GM21381 (cell line): ENCODE data around the gene CEP97.
A peak's percentile ranks its signal among the peaks of the same experiment; 100 is the strongest.
"Not testable (repeated sequence)": the region's sequence is repeated elsewhere in the genome, so short reads cannot be mapped to it uniquely, and the experiment has no call there.

Experiments used
- ATAC-seq: cut with Tn5 transposase; IDR thresholded peaks from one replicate; pipeline ENCODE4 v1.9.1; 2021; ENCODE audit warnings: mild to moderate bottlenecking, moderate library complexity; ENCODE audit not compliant: unreplicated experiment

CEP97 gene

DNA sequence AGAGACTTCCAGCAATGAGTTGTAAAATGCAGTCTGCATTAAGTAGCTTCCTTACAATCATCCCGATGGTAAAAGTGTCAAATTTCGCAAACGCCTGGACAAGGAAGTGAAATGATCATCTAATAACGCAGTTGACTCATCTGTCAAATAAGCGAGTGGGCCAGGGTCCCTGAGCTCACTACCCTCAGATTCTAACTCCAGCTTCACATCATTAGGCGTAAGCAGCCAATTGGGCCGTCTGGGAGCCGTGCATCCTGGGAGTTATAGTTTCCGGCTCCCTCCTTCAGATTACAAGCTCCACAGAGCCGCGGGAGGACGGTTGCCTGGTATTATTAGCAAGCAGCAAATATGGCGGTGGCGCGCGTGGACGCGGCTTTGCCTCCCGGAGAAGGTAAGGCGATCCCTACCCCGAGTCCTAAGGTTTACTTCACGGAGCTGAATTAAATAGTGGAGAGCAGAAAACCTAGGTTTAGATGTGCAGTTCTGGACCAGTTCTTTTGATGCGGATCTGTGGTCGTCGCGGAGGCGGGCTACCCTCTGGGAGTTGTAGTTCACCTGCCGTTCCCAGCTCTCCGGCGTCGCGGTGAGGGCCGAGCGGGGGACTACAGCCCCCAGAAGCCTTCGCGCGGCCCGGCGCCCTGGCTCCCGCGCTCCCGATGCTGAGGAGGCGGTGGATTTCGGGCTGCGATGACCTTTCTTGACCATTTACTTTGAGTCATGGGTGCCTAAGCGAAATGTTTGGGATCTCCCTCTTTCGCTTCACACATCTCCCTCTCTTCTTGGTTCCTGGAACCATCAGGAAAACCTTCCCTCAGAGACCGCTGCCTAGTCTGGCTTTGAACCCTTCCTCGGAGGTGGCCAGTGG is at the start of gene CEP97:
Gene CEP97, plus strand, starts transcription at position 286 of the 865 bp plus-strand sequence. Its CDS starts 63 bp downstream, at position 349.
- ATAC-seq = peak; percentile 87

DNA sequence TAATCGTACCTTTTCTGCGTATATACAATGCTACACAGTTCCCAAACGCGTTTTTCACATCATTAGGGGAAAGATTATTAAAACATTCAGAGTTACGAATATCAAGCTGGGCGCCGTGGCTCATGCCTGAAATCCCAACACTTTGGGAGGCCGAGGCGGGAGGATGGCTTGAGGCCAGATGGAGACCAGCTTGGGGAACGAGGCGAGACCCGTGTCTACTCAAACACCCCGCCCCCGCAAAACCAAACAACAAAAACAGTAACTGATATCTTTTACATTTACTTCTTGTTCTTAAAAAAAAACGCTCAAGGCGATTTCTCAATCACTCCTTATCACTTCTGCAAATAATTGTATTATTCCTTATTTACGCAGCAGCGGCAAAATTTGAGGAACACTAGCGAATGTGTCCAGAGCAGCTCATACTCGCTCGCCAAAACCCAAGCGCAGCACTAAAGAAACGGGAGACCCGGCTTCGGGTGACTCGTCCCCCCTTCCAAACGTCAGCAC is 48.7 kb upstream of the CEP97 start:
- no peak for ATAC-seq

- peak; percentile 87 for ATAC-seq
Observed at GRCh38 chr3:101676216-101676764, 48.1 kb upstream of the CEP97 start.

DNA sequence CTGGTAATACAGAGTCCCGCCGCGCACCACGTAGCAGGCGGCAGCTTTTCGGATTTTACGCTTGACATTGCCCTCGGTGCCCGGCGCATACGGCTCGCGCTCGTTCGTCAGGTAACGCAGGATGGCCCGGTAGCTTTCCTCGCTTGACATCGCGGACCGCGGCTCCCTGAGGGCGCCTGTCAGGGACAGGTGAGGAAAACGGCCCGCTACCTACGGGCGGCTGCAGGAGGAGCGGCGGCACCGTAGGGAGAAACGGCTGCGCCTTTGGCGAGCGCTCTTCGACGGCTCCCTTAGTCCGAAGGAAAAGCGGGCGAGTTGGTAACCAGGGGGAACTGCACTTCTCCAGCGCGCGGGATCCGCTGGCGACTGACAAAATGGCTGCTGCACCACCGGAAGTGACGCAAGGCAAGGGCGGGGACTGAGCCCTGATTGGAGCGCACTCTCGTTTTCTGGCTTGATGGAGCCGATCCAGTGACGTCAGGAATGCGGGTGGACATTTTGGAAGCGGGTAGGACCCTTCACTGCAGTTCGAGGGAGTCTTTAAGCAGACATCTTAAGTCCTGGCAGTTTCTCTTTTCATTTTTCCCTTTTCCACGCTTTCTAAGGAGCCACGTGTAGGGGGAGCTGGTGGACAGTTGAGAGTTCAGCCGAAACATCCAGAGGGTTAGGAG is 47.5 kb upstream of the CEP97 start, which contains the start of gene ZBTB11:
Gene ZBTB11, minus strand, starts transcription at position 368 of the 671 bp plus-strand sequence. Its CDS starts 218 bp downstream, at position 150.
- peak; percentile 62 for ATAC-seq

DNA sequence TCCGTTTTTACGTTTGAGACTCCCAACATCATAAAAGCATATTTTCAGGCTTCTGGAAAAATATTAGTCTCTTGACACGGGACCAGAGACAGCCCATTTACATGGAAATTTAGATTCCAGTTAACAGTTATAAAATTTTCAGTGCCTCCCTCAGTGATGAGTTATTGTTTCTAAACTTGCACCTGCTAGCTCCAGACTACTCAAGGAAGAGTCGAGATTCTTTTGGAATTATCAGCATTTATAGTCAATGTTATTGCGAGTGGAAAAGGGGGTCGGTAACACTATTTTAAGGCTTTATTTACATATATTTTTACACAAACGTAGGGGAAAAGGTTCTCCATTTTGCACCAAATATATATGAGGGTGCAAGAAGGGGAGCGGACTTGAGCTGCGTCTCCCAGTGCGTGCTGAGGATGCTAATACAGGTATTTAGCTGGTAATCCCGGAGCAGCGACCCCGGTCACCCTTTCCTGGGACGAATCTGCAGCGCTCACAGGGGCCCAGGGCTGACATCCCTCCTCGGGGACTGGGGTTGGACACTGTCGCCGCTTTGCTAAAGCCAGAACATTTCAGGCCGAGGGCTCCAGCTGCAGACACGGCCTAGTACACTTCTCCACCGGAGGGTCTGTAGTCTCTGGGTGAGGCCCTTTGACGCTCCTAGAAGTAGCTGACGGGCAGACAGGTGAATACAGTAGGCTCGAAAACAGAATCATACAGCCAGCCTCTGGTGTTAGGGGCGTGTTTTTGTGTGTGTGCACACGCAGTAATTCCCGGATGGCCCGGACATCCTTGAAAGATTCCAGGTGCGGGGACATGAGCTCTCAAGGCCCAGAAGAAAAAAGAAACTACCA is 46.8 kb upstream of the CEP97 start:
- ATAC-seq = no peak

DNA sequence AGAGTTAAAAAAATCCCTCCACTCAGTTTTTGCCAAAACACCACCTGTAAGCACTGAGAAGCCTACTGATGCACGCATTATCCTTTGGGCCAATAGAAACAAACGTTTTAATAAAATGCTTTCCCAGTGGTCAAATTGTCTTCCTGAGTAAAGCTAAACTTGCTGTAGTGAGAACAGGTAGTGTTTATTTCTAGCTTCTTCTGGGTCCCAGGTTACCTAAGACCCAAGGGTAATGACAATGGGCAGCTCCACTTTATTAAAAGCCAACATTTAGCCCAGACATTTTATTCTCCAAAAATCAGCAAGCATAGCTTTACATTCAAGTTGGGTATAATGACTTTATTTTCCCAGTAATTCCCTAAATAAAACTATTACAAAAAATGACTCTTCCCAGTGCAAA is 45.6 kb upstream of the CEP97 start:
- not testable (repeated sequence) for ATAC-seq

DNA sequence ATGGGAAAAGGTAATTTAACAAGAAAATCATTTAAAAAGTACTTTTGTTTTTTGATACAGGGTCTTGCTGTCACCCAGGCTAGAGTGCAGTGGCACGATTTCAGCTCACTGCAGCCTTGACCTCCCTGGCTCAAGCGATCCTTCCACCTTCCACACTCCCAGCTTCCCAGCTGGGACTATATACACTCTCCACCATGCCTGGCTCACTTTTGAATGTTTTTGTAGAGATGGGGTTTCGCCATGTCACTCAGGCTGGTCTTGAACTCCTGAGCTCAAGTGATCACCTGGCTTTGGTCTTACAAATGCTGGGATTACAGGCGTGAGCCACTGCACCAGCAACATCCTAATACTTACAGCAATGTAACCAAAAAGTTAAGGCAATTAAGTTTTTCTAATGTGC is 43.9 kb upstream of the CEP97 start:
- ATAC-seq = no peak

- ATAC-seq = no peak
Observed at GRCh38 chr3:101685050-101685400, 39.4 kb upstream of the CEP97 start.

DNA sequence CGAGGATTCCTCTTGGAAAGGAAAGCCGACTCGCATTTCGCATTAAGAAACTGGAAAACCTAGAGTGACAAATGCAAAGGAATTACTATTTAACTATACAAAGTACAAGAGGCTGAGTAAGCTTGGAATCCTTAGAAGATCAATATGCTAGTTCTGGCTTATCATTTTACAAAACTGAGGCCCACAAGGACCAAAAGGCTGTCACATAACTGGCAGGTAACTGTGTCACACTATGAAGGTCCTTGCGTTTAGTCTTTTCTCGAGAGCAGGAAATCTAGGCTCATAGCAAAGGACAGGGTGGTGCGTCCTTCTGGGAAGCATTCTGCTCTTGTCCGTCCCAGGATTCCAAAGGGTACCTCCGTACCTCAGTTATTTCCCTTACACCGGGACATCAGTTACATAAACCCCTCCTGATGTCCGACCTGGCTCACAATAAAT is 38.5 kb upstream of the CEP97 start:
- ATAC-seq = peak; percentile 6

DNA sequence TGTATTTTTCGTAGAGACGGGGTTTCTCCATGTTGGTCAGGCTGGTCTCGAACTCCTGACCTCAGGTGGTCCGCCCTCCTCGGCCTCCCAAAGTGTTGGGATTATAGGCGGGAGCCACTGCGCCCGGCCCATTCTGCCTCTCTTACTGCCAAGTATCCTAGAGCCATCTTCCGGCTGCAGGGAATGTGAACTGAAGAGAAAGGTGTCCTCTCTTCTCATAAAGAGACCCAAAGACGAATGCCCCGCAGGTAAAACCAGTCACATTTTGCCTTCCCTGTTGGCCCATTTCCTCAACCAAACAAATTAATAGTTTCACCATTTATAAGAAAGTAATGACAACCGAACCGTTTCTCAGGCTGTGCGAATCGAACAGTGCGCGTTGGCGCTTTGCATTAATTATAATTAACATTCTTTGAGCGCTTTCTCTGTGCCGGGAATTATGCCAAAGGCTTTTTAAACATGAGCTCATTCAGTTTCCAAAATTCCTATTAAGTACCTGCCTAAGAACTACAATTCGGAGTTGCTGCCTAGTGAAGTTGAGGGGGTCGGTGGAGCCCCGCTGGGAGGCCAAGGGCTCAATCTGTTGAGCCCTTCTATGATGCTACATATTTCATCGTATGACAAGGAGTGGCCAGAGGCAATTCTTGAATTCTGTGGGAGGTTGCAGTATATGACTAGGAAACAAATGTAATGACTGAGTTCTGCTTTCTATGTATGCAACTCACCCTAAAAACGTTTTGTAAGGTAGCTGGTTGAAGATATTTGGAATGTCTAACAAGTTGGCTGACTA is 37.1 kb upstream of the CEP97 start:
- ATAC-seq = no peak

- ATAC-seq = no peak
Observed at GRCh38 chr3:101689286-101689685, 35.1 kb upstream of the CEP97 start.

DNA sequence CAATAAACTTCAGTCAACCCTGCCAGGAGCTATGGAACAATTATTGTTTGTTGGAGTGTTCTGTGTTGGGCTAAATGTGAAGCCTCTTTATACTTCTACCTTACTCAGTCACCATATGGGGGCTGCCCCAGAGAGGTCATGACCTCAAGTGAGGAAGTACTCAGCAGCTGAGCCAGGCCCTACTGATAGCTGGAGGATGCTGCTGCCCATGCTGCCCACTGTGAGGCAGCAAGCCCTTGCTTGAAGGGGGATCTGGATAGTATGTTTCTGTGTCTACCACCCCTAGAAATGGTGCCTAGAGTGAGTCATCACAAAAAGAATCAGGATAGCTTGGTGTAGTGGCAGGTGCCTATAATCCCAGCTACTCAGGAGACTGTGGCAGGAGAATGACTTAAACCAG is 33.4 kb upstream of the CEP97 start:
- peak; percentile 38 for ATAC-seq

- ATAC-seq = not testable (repeated sequence)
Observed at GRCh38 chr3:101691685-101692671, 32.4 kb upstream of the CEP97 start.

- ATAC-seq = peak; percentile 82
Observed at GRCh38 chr3:101693540-101693939, 30.9 kb upstream of the CEP97 start.

DNA sequence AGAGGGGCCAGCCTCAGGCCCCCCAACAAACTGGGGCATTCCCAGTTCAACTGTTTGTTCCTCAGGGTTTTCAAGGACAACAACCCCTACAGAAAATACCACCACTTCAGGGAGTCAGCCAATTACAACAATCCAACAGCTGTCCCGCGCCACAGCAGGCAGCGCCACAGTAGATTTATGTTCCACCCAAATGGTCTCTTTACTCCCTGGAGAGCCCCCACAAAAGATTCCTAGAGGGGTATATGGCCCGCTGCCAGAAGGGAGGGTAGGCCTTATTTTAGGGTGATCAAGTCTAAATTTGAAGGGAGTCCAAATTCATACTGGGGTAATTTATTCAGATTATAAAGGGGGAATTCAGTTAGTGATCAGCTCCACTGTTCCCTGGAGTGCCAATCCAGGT is 29.6 kb upstream of the CEP97 start:
- ATAC-seq = not testable (repeated sequence)

DNA sequence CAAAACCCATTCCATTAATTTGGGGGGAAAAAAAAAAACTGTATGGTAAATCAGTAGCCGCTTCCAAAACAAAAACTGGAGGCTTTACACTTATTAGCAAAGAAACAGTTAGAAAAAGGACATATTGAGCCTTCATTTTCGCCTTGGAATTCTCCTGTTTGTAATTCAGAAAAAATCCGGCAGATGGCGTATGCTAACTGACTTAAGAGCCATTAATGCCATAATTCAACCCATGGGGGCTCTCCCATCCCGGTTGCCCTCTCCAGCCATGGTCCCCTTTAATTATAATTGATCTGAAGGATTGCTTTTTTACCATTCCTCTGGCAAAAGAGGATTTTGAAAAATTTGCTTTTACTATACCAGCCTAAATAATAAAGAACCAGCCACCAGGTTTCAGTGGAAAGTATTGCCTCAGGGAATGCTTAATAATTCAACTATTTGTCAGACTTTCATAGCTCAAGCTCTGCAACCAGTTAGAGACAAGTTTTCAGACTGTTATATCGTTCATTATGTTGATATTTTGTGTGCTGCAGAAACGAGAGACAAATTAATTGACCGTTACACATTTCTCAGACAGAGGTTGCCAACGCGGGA is 28.5 kb upstream of the CEP97 start:
- no peak for ATAC-seq

DNA sequence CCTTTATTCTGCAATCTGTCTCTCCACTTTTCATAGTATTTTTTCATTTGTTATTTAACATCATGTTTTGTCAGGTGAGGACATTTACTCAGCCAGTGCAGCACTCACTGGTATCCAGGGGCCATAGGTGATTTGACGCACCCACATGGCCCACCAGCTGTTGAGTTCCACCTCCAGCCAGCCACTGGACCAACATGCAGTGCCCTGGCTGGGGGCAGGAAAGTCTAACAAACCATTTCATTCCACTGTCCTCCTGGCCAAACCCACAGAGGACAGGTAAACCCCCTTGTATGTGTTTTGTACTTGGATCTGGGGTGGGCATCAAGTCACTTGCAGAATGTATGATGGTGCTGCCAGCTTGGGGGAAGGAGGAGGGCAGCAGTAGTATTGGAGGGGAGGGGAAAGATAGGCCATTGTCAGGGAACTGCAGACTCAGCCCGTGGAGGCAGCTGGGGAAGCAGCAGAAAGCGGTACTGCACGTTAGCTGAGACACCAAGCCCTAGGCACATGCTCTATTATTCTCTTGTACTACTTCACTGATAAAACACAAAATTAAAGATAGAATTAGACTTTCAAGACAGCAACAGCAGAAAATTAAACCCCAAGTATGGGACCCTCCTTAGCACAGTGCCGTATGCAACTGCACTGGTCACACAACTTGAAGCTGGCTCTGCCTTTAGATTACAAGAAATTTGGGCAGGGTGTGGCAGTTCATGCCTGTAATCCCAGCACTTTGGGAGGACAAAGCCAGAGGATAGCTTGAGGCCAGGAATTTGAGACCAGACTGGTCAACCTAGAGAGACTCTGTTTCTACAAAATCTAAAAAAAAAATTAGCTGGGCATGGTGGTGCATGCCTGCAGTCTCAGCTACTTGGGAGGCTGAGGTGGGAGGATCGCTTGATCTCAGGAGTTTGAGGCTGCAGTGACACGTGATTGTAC is 22.4 kb upstream of the CEP97 start:
- ATAC-seq = no peak
